Renal cortex interstitium (tissue), 15 donors: ENCODE results near the gene KANSL2. TPM values are rescaled to one million over a fixed set of nuclear protein-coding genes. Genes with fewer than 3 reads are reported as not detected.
"Not testable (repeated sequence)": the region's sequence is repeated elsewhere in the genome, so short reads cannot be mapped to it uniquely, and the experiment has no call there.

Experiments
- DNase-seq, 11 donors: peaks; one replicate each; pipeline ENCODE4 v3.0.0-alpha.2; 2013; ENCODE audit warnings: low read depth in 9 of 11, low spot score in 4 of 11; ENCODE audit errors: extremely low read depth in 1 of 11
- long read RNA-seq, 16 experiments: transcript quantifications; one replicate each; lab custom pipeline, GENCODE V29; 2026
- polyA plus RNA-seq, 3 donors: library from polyadenylated mRNA; unstranded; fragments of 120-200 nt; gene quantifications; one replicate each; pipeline ENCODE4 v1.2.1, GENCODE V29; 2013; ENCODE audit not compliant: insufficient read length in 3 of 3

The KANSL2 gene
- 10 to 100 TPM; 43.8 to 55.5 (median 48.9) TPM for polyA plus RNA-seq
- long read RNA-seq, donor 1, transcript KANSL2-201 (10 exons, 2,155 nt): major isoform, 5 of 7 reads
- long read RNA-seq, donor 1, partial matches to known transcripts: 0 of 7 reads
- long read RNA-seq, donor 1, other reads (novel, unspliced or antisense): 0 of 7 reads
- long read RNA-seq, donor 2, partial matches to known transcripts: 0 of 5 reads
- long read RNA-seq, donor 2, other reads (novel, unspliced or antisense): 0 of 5 reads
- long read RNA-seq, donor 3, partial matches to known transcripts: 0 of 4 reads
- long read RNA-seq, donor 3, other reads (novel, unspliced or antisense): 0 of 4 reads
- long read RNA-seq, donor 4, partial matches to known transcripts: 0 of 5 reads
- long read RNA-seq, donor 4, other reads (novel, unspliced or antisense): 0 of 5 reads
- long read RNA-seq, donor 5: 0 reads
- long read RNA-seq, donor 6, partial matches to known transcripts: 0 of 8 reads
- long read RNA-seq, donor 6, other reads (novel, unspliced or antisense): 0 of 8 reads
- long read RNA-seq, donor 7, partial matches to known transcripts: 0 of 4 reads
- long read RNA-seq, donor 7, other reads (novel, unspliced or antisense): 0 of 4 reads
- long read RNA-seq, donor 8, partial matches to known transcripts: 28 of 33 reads
- long read RNA-seq, donor 8, other reads (novel, unspliced or antisense): 0 of 33 reads
- long read RNA-seq, donor 9, partial matches to known transcripts: 0 of 4 reads
- long read RNA-seq, donor 9, other reads (novel, unspliced or antisense): 0 of 4 reads
- long read RNA-seq, donor 10, partial matches to known transcripts: 0 of 6 reads
- long read RNA-seq, donor 10, other reads (novel, unspliced or antisense): 0 of 6 reads
- long read RNA-seq, donor 11, transcript KANSL2-201 (10 exons, 2,155 nt): major isoform, 5 of 7 reads
- long read RNA-seq, donor 11, partial matches to known transcripts: 0 of 7 reads
- long read RNA-seq, donor 11, other reads (novel, unspliced or antisense): 0 of 7 reads
- long read RNA-seq, donor 12, partial matches to known transcripts: 0 of 4 reads
- long read RNA-seq, donor 12, other reads (novel, unspliced or antisense): 0 of 4 reads
- long read RNA-seq, donor 13: 0 reads
- long read RNA-seq, donor 14, transcript KANSL2-201 (10 exons, 2,155 nt): major isoform, 7 of 14 reads
- long read RNA-seq, donor 14, partial matches to known transcripts: 6 of 14 reads
- long read RNA-seq, donor 14, other reads (novel, unspliced or antisense): 0 of 14 reads
- long read RNA-seq, donor 15, partial matches to known transcripts: 0 of 3 reads
- long read RNA-seq, donor 15, other reads (novel, unspliced or antisense): 0 of 3 reads
- long read RNA-seq, donor 16, transcript KANSL2-201 (10 exons, 2,155 nt): major isoform, 8 of 22 reads
- long read RNA-seq, donor 16, partial matches to known transcripts: 5 of 22 reads
- long read RNA-seq, donor 16, other reads (novel, unspliced or antisense): 0 of 22 reads

- DNase-seq: peak; percentile 89 to 99 (median 97)
These were observed at the start of gene KANSL2 for GRCh38 chr12:48681710-48682532. Gene KANSL2, minus strand, starts transcription at chr12:48682238. Its CDS starts 606 bp downstream, at chr12:48681632.

GRCh38 chr12:48728807-48729206 lies 46.8 kb upstream of the KANSL2 start:
- DNase-seq: no peak

GRCh38 chr12:48720737-48721136 lies 38.7 kb upstream of the KANSL2 start:
- not testable (repeated sequence) for DNase-seq

GRCh38 chr12:48720171-48720570 lies 38.1 kb upstream of the KANSL2 start:
- DNase-seq: not testable (repeated sequence)

GRCh38 chr12:48719002-48719401 lies 37.0 kb upstream of the KANSL2 start:
- not testable (repeated sequence) for DNase-seq

GRCh38 chr12:48717252-48717695 lies 35.2 kb upstream of the KANSL2 start:
- peak in 4 of 11 donors; percentile 3 to 21 (median 8) for DNase-seq

GRCh38 chr12:48716493-48717251 lies 34.6 kb upstream of the KANSL2 start, which contains the start of gene CCNT1:
Gene CCNT1, minus strand, starts transcription at chr12:48716707. Its CDS starts 32 bp downstream, at chr12:48716675.
- DNase-seq: peak; percentile 96 to 100 (median 99)

GRCh38 chr12:48716168-48716492 lies 34.1 kb upstream of the KANSL2 start:
- DNase-seq: peak in 1 of 11 donors; percentile 8

GRCh38 chr12:48712209-48712608 lies 30.2 kb upstream of the KANSL2 start:
- no peak for DNase-seq

- not testable (repeated sequence) for DNase-seq
These were observed 16.8 kb upstream of the KANSL2 start for GRCh38 chr12:48698822-48699221.

- DNase-seq: no peak
These were observed 14.6 kb upstream of the KANSL2 start for GRCh38 chr12:48696626-48697025.

- no peak for DNase-seq
These were observed 13.8 kb upstream of the KANSL2 start for GRCh38 chr12:48695859-48696258.

GRCh38 chr12:48694038-48694437 lies 12.0 kb upstream of the KANSL2 start:
- DNase-seq: no peak

GRCh38 chr12:48693572-48693971 lies 11.5 kb upstream of the KANSL2 start:
- no peak for DNase-seq

- no peak for DNase-seq
These were observed 9.9 kb upstream of the KANSL2 start for GRCh38 chr12:48691826-48692487.

- DNase-seq: peak in 1 of 11 donors; percentile 12
These were observed 9.0 kb upstream of the KANSL2 start for GRCh38 chr12:48690990-48691389.
